Loucy (cell line): Measurements from ENCODE around the gene LMBRD2.

Experiments used
- CTCF ChIP-seq: fragments of 200-600 bp; sonication (generic); conservative IDR thresholded peaks from 2 replicates; pipeline ENCODE4 v1.5.1; 2014; ENCODE audit warnings: mild to moderate bottlenecking, antibody characterized with exemption, low read length
- EZH2phosphoT487 ChIP-seq: fragments of 200-600 bp; IDR thresholded peaks from 2 replicates; pipeline ENCODE4 v1.6.1; 2018; ENCODE audit warnings: antibody characterized with exemption, mild to moderate bottlenecking, moderate library complexity, borderline replicate concordance

DNA sequence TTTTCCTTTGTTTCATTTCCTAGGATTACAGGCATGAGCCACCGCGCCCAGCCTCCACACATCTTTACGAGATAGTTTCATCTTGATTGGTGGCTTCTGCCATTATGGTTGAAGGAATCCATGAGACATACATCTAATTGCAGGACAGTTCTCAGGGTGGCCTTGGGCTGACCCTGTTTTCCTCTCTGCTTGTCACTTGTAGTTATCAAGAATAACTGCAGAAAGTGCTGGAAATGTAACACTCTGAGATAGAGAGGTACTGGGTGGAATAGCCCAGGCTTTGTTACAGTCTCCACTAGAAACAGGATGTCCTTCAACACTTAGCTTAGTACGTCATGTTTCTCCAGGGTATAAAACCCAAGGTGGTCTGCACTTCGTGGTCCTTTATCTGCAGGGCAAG lies 95.7 kb downstream of the LMBRD2 start:
- TF ChIP-seq CTCF, result no peak
- no peak for TF ChIP-seq EZH2phosphoT487
